Stimulated activated CD8-positive, alpha-beta memory T cell treated with anti-CD3 and anti-CD28 coated beads, Interleukin-7, amount 100 ng/mL, for 24 hours (primary cell): ENCODE results near the gene RBFA.

ENCODE experiments used
- DNase-seq: peaks from one replicate; pipeline ENCODE4 v3.0.0-alpha.2; 2020; ENCODE audit warnings: low read depth

Gene RBFA

GRCh38 chr18:80029690-80030089 is 4.5 kb upstream of the RBFA start:
- no peak for DNase-seq

GRCh38 chr18:80033181-80034067 is 810 bp upstream of the RBFA start:
- peak; percentile 31 for DNase-seq

- no peak for DNase-seq
These were observed 695 bp downstream of the RBFA start for GRCh38 chr18:80034852-80035406.

- DNase-seq: no peak
These were observed 1.8 kb downstream of the RBFA start for GRCh38 chr18:80035997-80036396.

GRCh38 chr18:80037300-80037699 is 3.1 kb downstream of the RBFA start:
- no peak for DNase-seq

- no peak for DNase-seq
These were observed 3.8 kb downstream of the RBFA start for GRCh38 chr18:80037869-80038630.

GRCh38 chr18:80040515-80040914 is 6.3 kb downstream of the RBFA start:
- no peak for DNase-seq

- DNase-seq: no peak
These were observed 7.2 kb downstream of the RBFA start for GRCh38 chr18:80041424-80041823.

- no peak for DNase-seq
These were observed 8.6 kb downstream of the RBFA start for GRCh38 chr18:80042785-80043184.

GRCh38 chr18:80044072-80044471 is 9.8 kb downstream of the RBFA start:
- no peak for DNase-seq

GRCh38 chr18:80046011-80046410 is 11.8 kb downstream of the RBFA start:
- no peak for DNase-seq

GRCh38 chr18:80046431-80046830 is 12.2 kb downstream of the RBFA start:
- DNase-seq: no peak

GRCh38 chr18:80046961-80047541 is 12.8 kb downstream of the RBFA start:
- no peak for DNase-seq

- no peak for DNase-seq
These were observed 16.6 kb downstream of the RBFA start for GRCh38 chr18:80050797-80051196.

GRCh38 chr18:80056095-80056494 is 21.9 kb downstream of the RBFA start:
- DNase-seq: no peak

GRCh38 chr18:80059945-80060344 is 25.7 kb downstream of the RBFA start:
- no peak for DNase-seq

- no peak for DNase-seq
These were observed 31.5 kb downstream of the RBFA start for GRCh38 chr18:80065705-80066104.

GRCh38 chr18:80067321-80067720 is 33.1 kb downstream of the RBFA start:
- DNase-seq: no peak

GRCh38 chr18:80067897-80068296 is 33.7 kb downstream of the RBFA start:
- no peak for DNase-seq

- no peak for DNase-seq
These were observed 34.5 kb downstream of the RBFA start for GRCh38 chr18:80068571-80069272.

GRCh38 chr18:80070825-80071224 is 36.6 kb downstream of the RBFA start:
- DNase-seq: no peak

GRCh38 chr18:80074183-80074582 is 39.9 kb downstream of the RBFA start:
- DNase-seq: no peak
